Measurements from ENCODE around the gene NIPA2. TPM values are rescaled to one million over a fixed set of nuclear protein-coding genes. Genes with fewer than 3 reads are reported as not detected.

The NIPA2 gene
- total RNA-seq, 2 experiments from 2014 or later: 96.1 to 112 TPM

- intact Hi-C loops (cut with micrococcal nuclease; ENCODE audit: unreplicated experiment): no loop called here
These were observed 55.4 kb downstream of the NIPA2 start for GRCh38 chr15:22893881-22894280.

DNA sequence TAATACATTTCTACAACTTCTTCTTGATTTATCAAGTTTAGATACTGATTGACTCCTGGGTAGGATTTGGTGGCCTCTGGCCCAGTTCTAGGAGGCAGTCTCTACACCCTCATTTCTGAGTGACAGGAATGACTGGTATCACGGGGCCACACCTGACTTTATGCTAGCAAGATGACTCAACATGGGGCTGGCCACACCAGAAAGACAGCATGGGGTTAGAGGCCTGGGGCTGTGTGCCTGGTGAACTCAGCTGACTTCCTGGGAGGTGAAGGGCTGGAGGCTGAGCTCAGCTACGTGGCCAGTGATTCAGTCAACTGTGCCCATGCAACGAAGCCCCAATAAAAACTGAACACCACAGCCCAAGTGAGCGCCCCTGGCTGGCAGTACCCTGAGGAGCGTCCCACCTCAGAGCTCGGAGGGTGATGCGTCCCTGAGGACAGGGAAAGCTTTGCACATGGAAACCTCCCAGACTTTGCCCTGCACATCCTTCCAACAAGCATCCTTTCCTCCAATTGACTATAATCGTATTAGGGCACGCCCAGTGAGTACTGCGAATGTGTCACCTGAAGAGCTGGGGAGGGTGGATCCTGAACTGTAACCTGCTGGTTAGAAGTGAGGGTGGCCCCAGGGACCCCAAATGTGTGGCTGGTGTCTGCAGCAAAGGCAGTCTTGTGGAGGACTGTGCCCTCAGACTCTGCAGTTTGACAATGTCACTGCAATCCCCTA is 57.2 kb downstream of the NIPA2 start:
- no peak for TF ChIP-seq EZH2phosphoT487 (IDR thresholded peaks at IDR 0.05; ENCODE audit: borderline replicate concordance, low read depth, low read length)
- TF ChIP-seq, protein P1, sequence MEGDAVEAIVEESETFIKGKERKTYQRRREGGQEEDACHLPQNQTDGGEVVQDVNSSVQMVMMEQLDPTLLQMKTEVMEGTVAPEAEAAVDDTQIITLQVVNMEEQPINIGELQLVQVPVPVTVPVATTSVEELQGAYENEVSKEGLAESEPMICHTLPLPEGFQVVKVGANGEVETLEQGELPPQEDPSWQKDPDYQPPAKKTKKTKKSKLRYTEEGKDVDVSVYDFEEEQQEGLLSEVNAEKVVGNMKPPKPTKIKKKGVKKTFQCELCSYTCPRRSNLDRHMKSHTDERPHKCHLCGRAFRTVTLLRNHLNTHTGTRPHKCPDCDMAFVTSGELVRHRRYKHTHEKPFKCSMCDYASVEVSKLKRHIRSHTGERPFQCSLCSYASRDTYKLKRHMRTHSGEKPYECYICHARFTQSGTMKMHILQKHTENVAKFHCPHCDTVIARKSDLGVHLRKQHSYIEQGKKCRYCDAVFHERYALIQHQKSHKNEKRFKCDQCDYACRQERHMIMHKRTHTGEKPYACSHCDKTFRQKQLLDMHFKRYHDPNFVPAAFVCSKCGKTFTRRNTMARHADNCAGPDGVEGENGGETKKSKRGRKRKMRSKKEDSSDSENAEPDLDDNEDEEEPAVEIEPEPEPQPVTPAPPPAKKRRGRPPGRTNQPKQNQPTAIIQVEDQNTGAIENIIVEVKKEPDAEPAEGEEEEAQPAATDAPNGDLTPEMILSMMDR (conservative IDR thresholded peaks at IDR 0.05; ENCODE audit: low read length): no peak
- DNase-seq (ENCODE audit: low spot score): no peak
- H2AFZ ChIP-seq (ENCODE audit: low read length): no peak overlapping the region
- H3K79me2 ChIP-seq (ENCODE audit: insufficient read depth, low read depth, low read length): no peaks in the 10 kb centered on the region
- H3K4me2 ChIP-seq (ENCODE audit: low read length): no peak overlapping the region
- H3K36me3 ChIP-seq (ENCODE audit: insufficient read depth, low read length): no peaks in the 10 kb centered on the region
- H3K4me1 ChIP-seq (ENCODE audit: insufficient read depth, low read length, poor library complexity, severe bottlenecking): no peaks in the 10 kb centered on the region
- no peaks in the 10 kb centered on the region for H4K20me1 ChIP-seq (ENCODE audit: insufficient read depth, low read length)
- intact Hi-C loops (cut with micrococcal nuclease; ENCODE audit: unreplicated experiment): no loop called here
- H3K9me2 ChIP-seq (ENCODE audit: insufficient read depth, low read length): no peaks in the 10 kb centered on the region
- no TSS peak for BruUV-seq (replicated peaks)
- ChIA-PET POLR2A (interaction anchor here (0.5 kb wide), 1 partner anchor 11 kb away, joined by 4 read pairs; no protein-coding TSS in a partner anchor), CTCF (ENCODE audit: unreplicated experiment) (no interaction called here)
- no peak overlapping the region for H3K4me3 ChIP-seq (ENCODE audit: low read depth, low read length, poor library complexity, severe bottlenecking)
- no peak overlapping the region for H3K27ac ChIP-seq (ENCODE audit: low read depth, low read length, poor library complexity, severe bottlenecking)
- H3K9me3 ChIP-seq (ENCODE audit: low read length): no peaks in the 10 kb centered on the region

More at GRCh38 chr15:22893881-22894280, 55.4 kb downstream of the NIPA2 start:
- Histone ChIP-seq H3K9me3 (ENCODE audit: low read length) (no peaks in the 10 kb centered on the region), H3K4me3 (ENCODE audit: low read depth, low read length, poor library complexity, severe bottlenecking) (no peak overlapping the region), H3K27ac (ENCODE audit: low read depth, low read length, poor library complexity, severe bottlenecking) (no peak overlapping the region), H3K9me2 (ENCODE audit: insufficient read depth, low read length) (no peaks in the 10 kb centered on the region), H2AFZ (ENCODE audit: low read length) (no peak overlapping the region), H3K4me2 (ENCODE audit: low read length) (no peak overlapping the region), H4K20me1 (ENCODE audit: insufficient read depth, low read length) (no peaks in the 10 kb centered on the region), H3K36me3 (ENCODE audit: insufficient read depth, low read length) (no peaks in the 10 kb centered on the region), H3K79me2 (ENCODE audit: insufficient read depth, low read depth, low read length) (no peaks in the 10 kb centered on the region), H3K4me1 (ENCODE audit: insufficient read depth, low read length, poor library complexity, severe bottlenecking) (no peaks in the 10 kb centered on the region)
- CTCF ChIA-PET (ENCODE audit: unreplicated experiment): no interaction called here
- BruUV-seq (replicated peaks): no TSS peak
- POLR2A ChIA-PET: no interaction called here
- no peak for DNase-seq (ENCODE audit: low spot score)
- TF ChIP-seq EZH2phosphoT487 (IDR thresholded peaks at IDR 0.05; ENCODE audit: borderline replicate concordance, low read depth, low read length): no peak
- TF ChIP-seq, protein P1 (conservative IDR thresholded peaks at IDR 0.05; ENCODE audit: low read length): no peak

- no peak overlapping the region for H2AFZ ChIP-seq (ENCODE audit: low read length)
- DNase-seq (ENCODE audit: low spot score): no peak
- no peak overlapping the region for H3K4me2 ChIP-seq (ENCODE audit: low read length)
- CTCF ChIA-PET (ENCODE audit: unreplicated experiment): no interaction called here
- no peaks in the 10 kb centered on the region for H3K36me3 ChIP-seq (ENCODE audit: insufficient read depth, low read length)
- BruUV-seq (replicated peaks): no TSS peak
- intact Hi-C loops (cut with micrococcal nuclease; ENCODE audit: unreplicated experiment): no loop called here
- H3K79me2 ChIP-seq (ENCODE audit: insufficient read depth, low read depth, low read length): no peaks in the 10 kb centered on the region
- no peaks in the 10 kb centered on the region for H3K9me3 ChIP-seq (ENCODE audit: low read length)
- POLR2A ChIA-PET: interaction anchor here (0.5 kb wide), 1 partner anchor 1321 kb away, joined by 4 read pairs; no protein-coding TSS in a partner anchor
- H4K20me1 ChIP-seq (ENCODE audit: insufficient read depth, low read length): no peaks in the 10 kb centered on the region
- H3K4me3 ChIP-seq (ENCODE audit: low read depth, low read length, poor library complexity, severe bottlenecking): no peak overlapping the region
- no peak overlapping the region for H3K27ac ChIP-seq (ENCODE audit: low read depth, low read length, poor library complexity, severe bottlenecking)
- TF ChIP-seq, protein P1 (conservative IDR thresholded peaks at IDR 0.05; ENCODE audit: low read length): no peak
- TF ChIP-seq EZH2phosphoT487 (IDR thresholded peaks at IDR 0.05; ENCODE audit: borderline replicate concordance, low read depth, low read length): no peak
- no peaks in the 10 kb centered on the region for H3K9me2 ChIP-seq (ENCODE audit: insufficient read depth, low read length)
- no peaks in the 10 kb centered on the region for H3K4me1 ChIP-seq (ENCODE audit: insufficient read depth, low read length, poor library complexity, severe bottlenecking)
These were observed 63.6 kb downstream of the NIPA2 start for GRCh38 chr15:22902046-22902445.

All from OCI-LY7 (cell line).